Liver (tissue), 9 donors: ENCODE results near the gene ZNF365. TPM values are rescaled to one million over a fixed set of nuclear protein-coding genes. Genes with fewer than 3 reads are reported as not detected.

Source experiments
- DNase-seq: peaks from one replicate; pipeline ENCODE4 v3.0.0-alpha.2; 2017; ENCODE audit warnings: low spot score
- H3K27ac ChIP-seq, 2 donors: one replicate each; pipeline ENCODE4 v1.7.0; 2013; ENCODE audit warnings: inconsistent platforms in 2 of 2, low read length in 2 of 2, control low read depth in 1 of 2, low read depth in 1 of 2, mild to moderate bottlenecking in 1 of 2
- H3K27me3 ChIP-seq, 4 donors: one replicate each; pipeline versions ENCODE4 v1.6.1 to v1.7.0; 2013; ENCODE audit warnings: low read length in 3 of 4, inconsistent platforms in 1 of 4, mild to moderate bottlenecking in 1 of 4, moderate library complexity in 1 of 4; ENCODE audit not compliant: control insufficient read depth in 4 of 4, insufficient read depth in 4 of 4
- H3K36me3 ChIP-seq, 4 donors: one replicate each; pipeline versions ENCODE4 v1.6.1 to v1.7.0; 2013; ENCODE audit warnings: low read length in 3 of 4, mild to moderate bottlenecking in 3 of 4, low read depth in 1 of 4, moderate library complexity in 1 of 4; ENCODE audit not compliant: control insufficient read depth in 4 of 4, insufficient read depth in 3 of 4
- H3K4me1 ChIP-seq, 4 donors: one replicate each; pipeline versions ENCODE4 v1.6.1 to v1.7.0; 2013; ENCODE audit warnings: low read length in 3 of 4, mild to moderate bottlenecking in 3 of 4, moderate library complexity in 1 of 4; ENCODE audit not compliant: control insufficient read depth in 4 of 4, insufficient read depth in 4 of 4
- H3K4me3 ChIP-seq, 3 donors: one replicate each; pipeline versions ENCODE4 v1.6.1 to v1.7.0; 2013; ENCODE audit warnings: low read length in 3 of 3, control low read depth in 1 of 3, low read depth in 1 of 3, mild to moderate bottlenecking in 1 of 3
- H3K9ac ChIP-seq, 2 donors: one replicate each; pipeline ENCODE4 v1.7.0; 2013; ENCODE audit warnings: low read length in 2 of 2, mild to moderate bottlenecking in 2 of 2, moderate library complexity in 2 of 2, control low read depth in 1 of 2, low read depth in 1 of 2
- H3K9me3 ChIP-seq, 4 donors: one replicate each; pipeline versions ENCODE4 v1.6.1 to v1.7.0; 2013; ENCODE audit warnings: low read length in 3 of 4; ENCODE audit not compliant: control insufficient read depth in 4 of 4
- EGR1 ChIP-seq, 2 donors: IDR thresholded peaks; 2 replicates each; pipeline ENCODE4 v1.6.1; 2016 to 2018; ENCODE audit warnings: antibody characterized with exemption in 2 of 2, low read depth in 2 of 2
- FOXA1 ChIP-seq: IDR thresholded peaks from 2 replicates; pipeline ENCODE4 v1.6.1; 2016; ENCODE audit warnings: antibody characterized with exemption
- FOXA2 ChIP-seq: IDR thresholded peaks from 2 replicates; pipeline ENCODE4 v1.6.1; 2016; ENCODE audit warnings: antibody characterized with exemption
- GABPA ChIP-seq, 2 donors: IDR thresholded peaks in 1 of 2; conservative IDR thresholded peaks in 1 of 2; 2 replicates each; pipeline ENCODE4 v1.6.1; 2016; ENCODE audit warnings: antibody characterized with exemption in 2 of 2, mild to moderate bottlenecking in 1 of 2, moderate library complexity in 1 of 2
- HNF4A ChIP-seq, 2 donors: conservative IDR thresholded peaks; 2 replicates each; pipeline ENCODE4 v1.6.1; 2016; ENCODE audit warnings: antibody characterized with exemption in 2 of 2, mild to moderate bottlenecking in 2 of 2
- HNF4G ChIP-seq: IDR thresholded peaks from 2 replicates; pipeline ENCODE4 v1.6.1; 2016; ENCODE audit warnings: antibody characterized with exemption
- JUND ChIP-seq, 2 donors: IDR thresholded peaks; 2 replicates each; pipeline ENCODE4 v1.6.1; 2016; ENCODE audit warnings: antibody characterized with exemption in 2 of 2
- NR2F2 ChIP-seq: IDR thresholded peaks from 2 replicates; pipeline ENCODE4 v1.6.1; 2016; ENCODE audit warnings: antibody characterized with exemption
- RAD21 ChIP-seq, 2 donors: IDR thresholded peaks; 2 replicates each; pipeline ENCODE4 v1.6.1; 2016; ENCODE audit warnings: antibody characterized with exemption in 2 of 2, mild to moderate bottlenecking in 2 of 2
- RXRA ChIP-seq, 2 donors: IDR thresholded peaks; 2 replicates each; pipeline ENCODE4 v1.6.1; 2017 to 2018; ENCODE audit warnings: antibody characterized with exemption in 2 of 2, mild to moderate bottlenecking in 1 of 2
- SP1 ChIP-seq: IDR thresholded peaks from 2 replicates; pipeline ENCODE4 v1.6.1; 2018; ENCODE audit warnings: antibody characterized with exemption, mild to moderate bottlenecking
- TAF1 ChIP-seq: conservative IDR thresholded peaks from 2 replicates; pipeline ENCODE4 v1.6.1; 2016; ENCODE audit warnings: antibody characterized with exemption, mild to moderate bottlenecking
- YY1 ChIP-seq: IDR thresholded peaks from 2 replicates; pipeline ENCODE4 v1.6.1; 2016; ENCODE audit warnings: antibody characterized with exemption, mild to moderate bottlenecking
- WGBS: extraction: QIAGEN DNeasy Blood & Tissue Kit; methylation state at CpG from one replicate; pipeline ENCODE4 v1.1.7; 2013; 5-methylcytosine and 5-hydroxymethylcytosine counted together
- polyA plus RNA-seq, 2 donors: library from polyadenylated mRNA; stranded (reverse) in 1 of 2; unstranded in 1 of 2; fragments of 200-250 nt in 1 of 2; fragments of >200 nt in 1 of 2; fragmentation: Nextera tagmentation in 1 of 2; extraction: Ambion mirVana in 1 of 2; gene quantifications; one replicate each; pipeline versions ENCODE4 v1.2.1 to v1.2.3, GENCODE V29; 2013 to 2015
- total RNA-seq, 2 donors: library from RNA; depleted of rRNA; stranded (reverse); fragments of >200 nt; gene quantifications; one replicate each; pipeline ENCODE4 v1.2.3, GENCODE V29; 2014
- TF ChIP-seq, protein P1 (sequence below): IDR thresholded peaks from 2 replicates; pipeline ENCODE4 v1.6.1; 2016; ENCODE audit warnings: antibody characterized with exemption
- TF ChIP-seq, protein P2 (sequence below): fragments of 150-350 bp; IDR thresholded peaks from 2 replicates; pipeline ENCODE4 v1.5.1; 2017; ENCODE audit warnings: improper control_type of control experiment, low read depth, low read length; ENCODE audit not compliant: missing input control
- donor health status: healthy.
- donor health status: healthy.
- donor health status: healthy.
- donor health status: healthy.
- donor health status: healthy.

ZNF365 gene
- total and polyA plus RNA-seq, 4 donors: under 0.01 TPM; not detected in 3

DNA sequence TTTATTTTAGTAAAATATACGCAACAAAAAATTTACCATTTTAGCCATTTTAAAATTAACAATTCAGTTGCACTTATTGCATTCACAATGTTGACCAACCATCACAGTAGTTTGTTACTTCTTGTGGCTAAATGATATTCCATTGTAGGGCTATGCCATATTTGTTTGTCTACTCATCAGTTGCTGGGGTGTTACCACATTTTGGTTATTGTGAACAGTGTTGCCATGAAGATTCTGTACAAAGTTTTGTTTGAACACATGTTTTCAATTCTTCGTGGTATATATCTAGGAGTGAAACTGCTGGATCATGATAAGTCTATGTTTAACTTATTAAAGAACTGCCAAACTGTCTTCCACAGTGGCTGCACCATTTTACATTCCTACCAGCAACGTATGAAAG, 46.3 kb upstream of the ZNF365 start:
- WGBS: 54% methylated on average over 3 of the region's 3 CpGs
- Histone ChIP-seq H3K9ac (no peak overlapping the region), H3K27ac (no peak overlapping the region), H3K36me3 (no peaks in the 10 kb centered on the region), H3K9me3 (no peaks in the 10 kb centered on the region), H3K27me3 (no peaks in the 10 kb centered on the region), H3K4me1 (no peaks in the 10 kb centered on the region), H3K4me3 (no peak overlapping the region)
- no peak for TF ChIP-seq FOXA1
- TF ChIP-seq JUND (IDR thresholded peaks at IDR 0.05): no peak
- TF ChIP-seq HNF4G: no peak
- TF ChIP-seq NR2F2: no peak
- TF ChIP-seq, protein P1, sequence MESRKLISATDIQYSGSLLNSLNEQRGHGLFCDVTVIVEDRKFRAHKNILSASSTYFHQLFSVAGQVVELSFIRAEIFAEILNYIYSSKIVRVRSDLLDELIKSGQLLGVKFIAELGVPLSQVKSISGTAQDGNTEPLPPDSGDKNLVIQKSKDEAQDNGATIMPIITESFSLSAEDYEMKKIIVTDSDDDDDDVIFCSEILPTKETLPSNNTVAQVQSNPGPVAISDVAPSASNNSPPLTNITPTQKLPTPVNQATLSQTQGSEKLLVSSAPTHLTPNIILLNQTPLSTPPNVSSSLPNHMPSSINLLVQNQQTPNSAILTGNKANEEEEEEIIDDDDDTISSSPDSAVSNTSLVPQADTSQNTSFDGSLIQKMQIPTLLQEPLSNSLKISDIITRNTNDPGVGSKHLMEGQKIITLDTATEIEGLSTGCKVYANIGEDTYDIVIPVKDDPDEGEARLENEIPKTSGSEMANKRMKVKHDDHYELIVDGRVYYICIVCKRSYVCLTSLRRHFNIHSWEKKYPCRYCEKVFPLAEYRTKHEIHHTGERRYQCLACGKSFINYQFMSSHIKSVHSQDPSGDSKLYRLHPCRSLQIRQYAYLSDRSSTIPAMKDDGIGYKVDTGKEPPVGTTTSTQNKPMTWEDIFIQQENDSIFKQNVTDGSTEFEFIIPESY: no peak
- no peak for TF ChIP-seq YY1
- no peak for TF ChIP-seq TAF1
- TF ChIP-seq, protein P2, sequence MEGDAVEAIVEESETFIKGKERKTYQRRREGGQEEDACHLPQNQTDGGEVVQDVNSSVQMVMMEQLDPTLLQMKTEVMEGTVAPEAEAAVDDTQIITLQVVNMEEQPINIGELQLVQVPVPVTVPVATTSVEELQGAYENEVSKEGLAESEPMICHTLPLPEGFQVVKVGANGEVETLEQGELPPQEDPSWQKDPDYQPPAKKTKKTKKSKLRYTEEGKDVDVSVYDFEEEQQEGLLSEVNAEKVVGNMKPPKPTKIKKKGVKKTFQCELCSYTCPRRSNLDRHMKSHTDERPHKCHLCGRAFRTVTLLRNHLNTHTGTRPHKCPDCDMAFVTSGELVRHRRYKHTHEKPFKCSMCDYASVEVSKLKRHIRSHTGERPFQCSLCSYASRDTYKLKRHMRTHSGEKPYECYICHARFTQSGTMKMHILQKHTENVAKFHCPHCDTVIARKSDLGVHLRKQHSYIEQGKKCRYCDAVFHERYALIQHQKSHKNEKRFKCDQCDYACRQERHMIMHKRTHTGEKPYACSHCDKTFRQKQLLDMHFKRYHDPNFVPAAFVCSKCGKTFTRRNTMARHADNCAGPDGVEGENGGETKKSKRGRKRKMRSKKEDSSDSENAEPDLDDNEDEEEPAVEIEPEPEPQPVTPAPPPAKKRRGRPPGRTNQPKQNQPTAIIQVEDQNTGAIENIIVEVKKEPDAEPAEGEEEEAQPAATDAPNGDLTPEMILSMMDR: no peak
- TF ChIP-seq EGR1 (IDR thresholded peaks at IDR 0.05; ENCODE audit: low read depth in 2 of 2): no peak
- no peak for TF ChIP-seq SP1
- no peak for TF ChIP-seq RAD21 (IDR thresholded peaks at IDR 0.05)
- no peak for TF ChIP-seq RXRA (IDR thresholded peaks at IDR 0.05)
- TF ChIP-seq GABPA (IDR thresholded peaks at IDR 0.05 in 1 of 2, conservative IDR thresholded peaks at IDR 0.05 in 1 of 2): no peak
- DNase-seq: no peak

DNA sequence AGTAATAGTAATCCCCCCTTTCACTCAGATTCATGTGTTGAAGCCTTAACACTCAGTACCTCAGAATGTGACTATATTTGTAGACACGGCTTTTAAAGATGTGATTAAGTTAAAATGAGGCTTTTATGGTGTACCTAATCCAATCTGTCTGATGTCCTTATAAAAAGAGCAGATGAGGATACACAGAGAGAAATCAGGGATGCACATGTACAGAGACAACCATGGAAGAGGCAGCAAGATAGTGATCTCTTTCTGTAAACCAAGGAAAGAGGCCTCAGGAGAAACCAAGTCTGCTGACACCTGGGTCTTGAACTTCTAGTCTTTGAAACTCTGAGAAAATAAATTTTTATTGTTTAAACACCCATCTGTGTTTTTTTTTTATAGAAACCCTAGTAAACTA, 44.0 kb upstream of the ZNF365 start:
- Histone ChIP-seq H3K4me1 (no peaks in the 10 kb centered on the region), H3K27ac (no peak overlapping the region), H3K9ac (no peak overlapping the region), H3K36me3 (no peaks in the 10 kb centered on the region), H3K9me3 (no peaks in the 10 kb centered on the region), H3K4me3 (no peak overlapping the region), H3K27me3 (no peaks in the 10 kb centered on the region)
- no peak for TF ChIP-seq HNF4A (conservative IDR thresholded peaks at IDR 0.05)
- no peak for TF ChIP-seq HNF4G
- TF ChIP-seq FOXA2: no peak
- TF ChIP-seq, protein P1: no peak
- TF ChIP-seq EGR1 (IDR thresholded peaks at IDR 0.05; ENCODE audit: low read depth in 2 of 2): no peak
- TF ChIP-seq JUND (IDR thresholded peaks at IDR 0.05): no peak
- no peak for DNase-seq
- WGBS: 77% methylated on average over 1 of the region's 1 CpG
